Measurements from ENCODE around the gene NUFIP2.

- TF ChIP-seq EZH2 (IDR thresholded peaks at IDR 0.05), result no peak
- TF ChIP-seq POLR2AphosphoS5 (IDR thresholded peaks at IDR 0.05; ENCODE audit: borderline replicate concordance, low read depth, low read length), result no peak
These were observed 56.3 kb downstream of the NUFIP2 start for GRCh38 chr17:29237476-29238132.

All from SK-N-MC (cell line).